Mesendoderm (in vitro differentiated cells): ENCODE measurements around the gene ZSWIM8.

Source experiments
- DNase-seq: peaks from one replicate; pipeline ENCODE4 v3.0.0; 2013
- H2AK5ac ChIP-seq: 2 replicates; pipeline ENCODE4 v1.6.1; 2013; ENCODE audit warnings: low read length, inconsistent platforms
- H2BK120ac ChIP-seq: 2 replicates; pipeline ENCODE4 v1.6.1; 2013; ENCODE audit warnings: low read depth, mild to moderate bottlenecking, low read length, moderate library complexity, mixed read lengths
- H2BK15ac ChIP-seq: replicated peaks from 2 replicates; pipeline ENCODE4 v1.6.1; 2013; ENCODE audit warnings: low read depth, mild to moderate bottlenecking, moderate library complexity
- H2BK5ac ChIP-seq: 2 replicates; pipeline ENCODE4 v1.6.1; 2013; ENCODE audit warnings: low read length, inconsistent platforms
- H3K18ac ChIP-seq: 2 replicates; pipeline ENCODE4 v1.6.1; 2013; ENCODE audit warnings: mild to moderate bottlenecking, low read length, mixed read lengths
- H3K23ac ChIP-seq: one replicate; pipeline ENCODE4 v1.6.1; 2013; ENCODE audit warnings: low read length
- H3K27ac ChIP-seq: 2 replicates; pipeline ENCODE4 v1.5.1; 2013; ENCODE audit warnings: low read depth, mild to moderate bottlenecking, inconsistent platforms, low read length, moderate library complexity
- H3K27me3 ChIP-seq: 2 replicates; pipeline ENCODE4 v1.6.1; 2013; ENCODE audit warnings: low read length, control low read depth, mild to moderate bottlenecking, inconsistent platforms; ENCODE audit not compliant: insufficient read depth, poor library complexity
- H3K36me3 ChIP-seq: 2 replicates; pipeline ENCODE4 v1.6.1; 2013; ENCODE audit warnings: low read length, inconsistent platforms; ENCODE audit not compliant: control insufficient read depth, insufficient read depth
- H3K4ac ChIP-seq: one replicate; pipeline ENCODE4 v1.6.1; 2013; ENCODE audit warnings: low read depth, mild to moderate bottlenecking, low read length, moderate library complexity
- H3K4me1 ChIP-seq: 2 replicates; pipeline ENCODE4 v1.6.1; 2013; ENCODE audit warnings: low read depth, low read length, inconsistent platforms; ENCODE audit not compliant: control insufficient read depth
- H3K4me2 ChIP-seq: 2 replicates; pipeline ENCODE4 v1.6.1; 2013; ENCODE audit warnings: low read length
- H3K4me3 ChIP-seq: 2 replicates; pipeline ENCODE4 v1.5.1; 2013; ENCODE audit warnings: mild to moderate bottlenecking, low read length
- H3K56ac ChIP-seq: one replicate; pipeline ENCODE4 v1.6.1; 2013; ENCODE audit warnings: low read length
- H3K79me1 ChIP-seq: 2 replicates; pipeline ENCODE4 v1.6.1; 2013; ENCODE audit warnings: low read length, inconsistent platforms
- H3K79me2 ChIP-seq: 2 replicates; pipeline ENCODE4 v1.6.1; 2013; ENCODE audit warnings: mild to moderate bottlenecking, low read length; ENCODE audit not compliant: control insufficient read depth, insufficient read depth
- H3K9ac ChIP-seq: 2 replicates; pipeline ENCODE4 v1.6.1; 2013; ENCODE audit warnings: low read length, inconsistent platforms
- H4K5ac ChIP-seq: one replicate; pipeline ENCODE4 v1.6.1; 2013; ENCODE audit warnings: low read length
- H4K8ac ChIP-seq: one replicate; pipeline ENCODE4 v1.6.1; 2013; ENCODE audit warnings: low read depth, mild to moderate bottlenecking, control low read depth, low read length, moderate library complexity
- WGBS: extraction: QIAGEN DNeasy Blood & Tissue Kit; methylation state at CpG from one replicate; pipeline ENCODE4 v1.1.7; 2013; ENCODE audit warnings: low lambda C conversion rate, missing lambda C conversion rate; ENCODE audit not compliant: insufficient coverage; ENCODE audit errors: extremely low coverage; 5-methylcytosine and 5-hydroxymethylcytosine counted together

The ZSWIM8 gene

DNA sequence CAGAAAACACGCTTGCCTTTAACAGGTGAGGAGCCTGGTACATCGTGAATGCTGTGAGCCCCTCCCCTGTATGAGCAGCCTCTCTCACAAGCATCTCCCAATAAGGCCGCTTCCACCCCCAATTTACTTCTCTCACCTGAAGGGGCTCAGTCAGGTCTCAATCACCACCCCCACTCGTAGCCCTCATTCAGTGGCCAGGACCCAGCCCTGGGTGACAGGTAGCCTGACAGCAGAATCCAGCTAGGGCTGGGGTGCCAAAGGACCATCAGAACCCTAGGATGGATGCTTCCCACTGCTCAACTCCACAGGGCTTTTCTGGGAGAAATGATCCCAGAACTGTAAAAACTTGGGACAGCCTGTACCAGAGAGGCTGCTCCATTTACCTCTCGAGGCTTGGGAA is 32.4 kb downstream of the ZSWIM8 start:
- no peak overlapping the region for H3K23ac ChIP-seq
- H3K27me3 ChIP-seq: no peaks in the 10 kb centered on the region
- H3K18ac ChIP-seq: no peak overlapping the region
- no peak overlapping the region for H3K56ac ChIP-seq
- no peak overlapping the region for H3K9ac ChIP-seq
- H3K4me1 ChIP-seq: peaks cover 5% of the 10 kb centered on the region
- H2BK120ac ChIP-seq: no peak overlapping the region
- no peak overlapping the region for H2BK5ac ChIP-seq
- H3K4ac ChIP-seq: no peak overlapping the region
- H3K79me2 ChIP-seq: no peaks in the 10 kb centered on the region
- no peaks in the 10 kb centered on the region for H3K79me1 ChIP-seq
- no peak overlapping the region for H3K4me2 ChIP-seq
- no peaks in the 10 kb centered on the region for H3K36me3 ChIP-seq
- no peak overlapping the region for H4K5ac ChIP-seq
- H3K27ac ChIP-seq: no peak overlapping the region
- WGBS: no CpG with 5 or more reads among the region's 5 CpGs
- no peak for DNase-seq
- no peak overlapping the region for H4K8ac ChIP-seq
- H2AK5ac ChIP-seq: no peak overlapping the region
- H3K4me3 ChIP-seq: no peak overlapping the region
- no peak overlapping the region for H2BK15ac ChIP-seq

DNA sequence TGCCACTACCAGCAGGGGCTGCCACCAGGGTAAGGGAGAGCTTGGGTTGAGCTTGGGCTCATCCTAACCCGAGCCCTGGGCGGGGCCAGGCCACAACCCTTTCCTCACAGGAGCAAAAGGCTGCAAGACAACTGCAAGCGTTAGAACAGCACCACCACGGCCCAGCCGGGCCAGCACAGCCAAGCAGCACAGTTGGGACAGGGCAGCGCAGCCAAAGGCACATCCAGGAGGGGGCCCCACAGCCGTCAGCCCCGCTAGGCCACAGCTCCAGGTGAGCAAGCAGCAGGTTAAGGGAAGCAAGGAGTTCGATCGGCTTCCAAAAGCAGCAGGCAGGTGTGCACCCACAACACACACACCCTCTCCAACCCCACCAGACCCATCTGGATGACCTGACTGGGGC is 33.0 kb downstream of the ZSWIM8 start:
- Histone ChIP-seq H2BK15ac (no peak overlapping the region), H3K79me2 (no peaks in the 10 kb centered on the region)
- no CpG with 5 or more reads among the region's 10 CpGs for WGBS

DNA sequence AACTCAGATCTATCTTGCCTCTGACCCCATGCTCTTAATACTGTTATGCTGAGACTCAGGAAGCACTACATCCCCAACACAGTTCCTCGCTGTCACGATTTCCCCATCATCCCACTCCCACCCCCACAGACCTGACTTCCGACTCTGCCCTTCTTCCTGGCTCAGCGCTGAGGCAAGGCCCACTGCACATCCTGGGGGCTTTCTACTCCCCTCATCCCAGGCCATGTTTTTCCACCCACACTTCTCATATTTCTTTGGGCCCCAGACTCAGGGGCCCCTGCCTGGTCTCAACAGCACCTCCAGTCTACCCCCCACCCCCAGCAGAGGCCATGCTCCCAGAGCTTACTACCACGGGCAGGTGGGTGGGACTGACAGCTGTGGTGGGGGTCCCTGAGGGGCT is 33.7 kb downstream of the ZSWIM8 start:
- Histone ChIP-seq H2BK5ac (no peak overlapping the region), H2BK15ac (no peak overlapping the region), H3K36me3 (no peaks in the 10 kb centered on the region), H3K56ac (peak overlapping the region; percentile 19), H3K79me1 (no peaks in the 10 kb centered on the region), H3K27ac (no peak overlapping the region), H3K4me3 (no peak overlapping the region), H4K8ac (no peak overlapping the region), H3K18ac (no peak overlapping the region), H4K5ac (no peak overlapping the region), H2BK120ac (no peak overlapping the region), H3K9ac (no peak overlapping the region), H3K4me1 (peaks cover 5% of the 10 kb centered on the region), H3K4me2 (no peak overlapping the region), H3K27me3 (no peaks in the 10 kb centered on the region), H2AK5ac (no peak overlapping the region), H3K23ac (no peak overlapping the region), H3K4ac (no peak overlapping the region), H3K79me2 (no peaks in the 10 kb centered on the region)
- no peak for DNase-seq
- WGBS: no CpG with 5 or more reads among the region's 5 CpGs

More for the DNA sequence above, 33.0 kb downstream of the ZSWIM8 start:
- H3K4me2 ChIP-seq: no peak overlapping the region
- H3K27ac ChIP-seq: no peak overlapping the region
- no peak overlapping the region for H2BK120ac ChIP-seq
- no peaks in the 10 kb centered on the region for H3K36me3 ChIP-seq
- no peak overlapping the region for H2BK5ac ChIP-seq
- peak overlapping the region; percentile 0 for H3K56ac ChIP-seq
- no peak overlapping the region for H3K4me3 ChIP-seq
- no peak overlapping the region for H3K18ac ChIP-seq
- H4K8ac ChIP-seq: no peak overlapping the region
- no peak overlapping the region for H3K9ac ChIP-seq
- no peak overlapping the region for H3K4ac ChIP-seq
- no peak overlapping the region for H4K5ac ChIP-seq
- no peak overlapping the region for H2AK5ac ChIP-seq
- peak; percentile 44 for DNase-seq
- H3K4me1 ChIP-seq: peaks cover 5% of the 10 kb centered on the region
- no peaks in the 10 kb centered on the region for H3K79me1 ChIP-seq
- H3K23ac ChIP-seq: no peak overlapping the region
- no peaks in the 10 kb centered on the region for H3K27me3 ChIP-seq

DNA sequence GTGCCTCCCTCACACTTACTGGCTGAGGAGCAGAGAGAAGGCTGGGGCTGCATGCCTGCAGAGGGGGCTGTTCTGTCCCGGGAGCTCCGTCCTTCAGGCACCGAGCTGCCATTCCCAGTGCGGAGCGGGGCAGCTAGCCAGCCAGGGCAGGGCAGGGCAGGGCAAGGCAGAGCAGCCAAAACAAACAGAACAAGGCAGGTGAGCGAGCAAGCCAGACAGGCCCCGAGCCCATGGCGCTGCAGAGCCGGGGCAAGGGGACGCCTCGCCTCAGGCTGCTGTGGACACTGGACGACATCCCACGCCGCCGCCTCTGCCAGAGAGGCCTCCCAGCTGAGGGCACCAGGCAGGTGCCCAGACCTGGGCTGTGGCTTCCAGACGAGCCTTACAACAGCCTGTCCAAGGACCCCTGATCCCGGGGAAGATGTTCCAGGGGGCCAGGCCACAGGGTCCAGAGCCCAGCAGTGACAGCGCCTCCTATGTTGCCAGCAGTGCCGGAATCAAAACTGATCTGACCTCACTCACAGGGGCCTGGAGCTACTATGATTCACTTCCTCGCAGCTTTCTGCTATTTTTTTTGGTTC is 34.2 kb downstream of the ZSWIM8 start:
- no peak overlapping the region for H3K4ac ChIP-seq
- H2AK5ac ChIP-seq: no peak overlapping the region
- peak; percentile 30 for DNase-seq
- no peak overlapping the region for H2BK15ac ChIP-seq
- H4K5ac ChIP-seq: no peak overlapping the region
- no peaks in the 10 kb centered on the region for H3K79me2 ChIP-seq
- H3K27me3 ChIP-seq: no peaks in the 10 kb centered on the region
- H3K4me3 ChIP-seq: no peak overlapping the region
- H3K27ac ChIP-seq: no peak overlapping the region
- WGBS: no CpG with 5 or more reads among the region's 20 CpGs
- no peaks in the 10 kb centered on the region for H3K79me1 ChIP-seq
- no peak overlapping the region for H4K8ac ChIP-seq
- H3K4me2 ChIP-seq: no peak overlapping the region
- H2BK5ac ChIP-seq: no peak overlapping the region
- peaks cover 5% of the 10 kb centered on the region for H3K4me1 ChIP-seq
- H2BK120ac ChIP-seq: no peak overlapping the region
- H3K23ac ChIP-seq: no peak overlapping the region
- peak overlapping the region; percentile 19 for H3K56ac ChIP-seq
- no peak overlapping the region for H3K18ac ChIP-seq
- H3K9ac ChIP-seq: no peak overlapping the region
- H3K36me3 ChIP-seq: no peaks in the 10 kb centered on the region

DNA sequence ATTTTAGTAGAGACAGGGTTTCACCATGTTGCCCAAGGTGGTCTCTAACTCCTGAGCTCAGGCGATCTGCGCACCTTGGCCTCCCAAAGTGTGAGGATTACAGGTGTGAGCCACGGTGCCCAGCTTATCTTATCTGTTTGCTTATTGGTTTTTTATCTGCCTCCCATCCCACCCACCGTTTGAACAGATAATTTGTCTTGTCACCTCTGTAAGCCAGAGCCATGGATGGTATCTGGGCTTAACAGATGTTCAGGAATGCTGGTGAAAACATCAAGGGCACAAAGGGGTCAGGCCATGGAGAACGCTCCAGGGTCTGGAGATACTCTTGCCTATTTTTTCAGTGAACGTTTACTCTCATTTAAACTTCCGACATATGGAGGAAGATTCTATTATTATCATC is 38.0 kb downstream of the ZSWIM8 start:
- H3K9ac ChIP-seq: no peak overlapping the region
- H3K4ac ChIP-seq: no peak overlapping the region
- H4K8ac ChIP-seq: no peak overlapping the region
- no peak overlapping the region for H3K23ac ChIP-seq
- H3K4me2 ChIP-seq: no peak overlapping the region
- no peak overlapping the region for H3K18ac ChIP-seq
- no peak overlapping the region for H2BK15ac ChIP-seq
- H3K79me1 ChIP-seq: no peaks in the 10 kb centered on the region
- no peak overlapping the region for H4K5ac ChIP-seq
- no peak overlapping the region for H3K27ac ChIP-seq
- peaks cover 4% of the 10 kb centered on the region for H3K36me3 ChIP-seq
- H3K4me1 ChIP-seq: peaks cover 3% of the 10 kb centered on the region
- H2BK5ac ChIP-seq: no peak overlapping the region
- no CpG with 5 or more reads among the region's 7 CpGs for WGBS
- no peak overlapping the region for H2BK120ac ChIP-seq
- H3K79me2 ChIP-seq: no peaks in the 10 kb centered on the region
- no peak overlapping the region for H3K56ac ChIP-seq
- no peak overlapping the region for H3K4me3 ChIP-seq
- H2AK5ac ChIP-seq: no peak overlapping the region
- H3K27me3 ChIP-seq: no peaks in the 10 kb centered on the region
- peak; percentile 89 for DNase-seq

DNA sequence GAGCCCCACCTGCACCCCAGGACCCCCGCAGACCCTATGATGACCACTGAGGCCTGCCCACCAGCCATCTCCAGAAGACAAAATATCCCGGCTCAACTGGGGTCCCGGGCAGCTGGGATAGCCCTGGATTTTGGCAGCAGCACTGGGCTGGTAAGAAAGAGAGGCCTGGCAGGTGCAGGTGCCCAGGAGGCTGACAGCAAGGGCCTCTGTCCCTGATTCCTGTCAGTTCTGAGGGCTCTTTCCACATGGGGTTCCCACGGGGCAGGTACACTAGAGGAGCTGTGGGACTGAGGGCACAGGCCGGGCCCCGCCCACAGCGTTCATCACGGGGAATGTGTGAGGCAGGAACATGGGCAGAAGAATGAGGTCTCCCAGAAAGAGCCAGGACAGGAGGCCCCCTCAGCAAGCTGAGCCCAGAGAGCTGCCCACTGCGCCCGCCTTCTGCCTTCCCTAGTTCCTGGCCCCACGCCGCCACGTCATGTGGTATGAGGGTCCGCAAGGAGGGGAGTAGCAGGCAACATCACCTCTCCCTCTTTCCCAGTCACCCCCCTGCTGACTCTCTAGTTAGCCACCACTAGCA is 38.8 kb downstream of the ZSWIM8 start:
- WGBS: no CpG with 5 or more reads among the region's 14 CpGs
- H3K79me2 ChIP-seq: no peaks in the 10 kb centered on the region
- no peak for DNase-seq
- H3K18ac ChIP-seq: no peak overlapping the region
- H3K4me1 ChIP-seq: no peaks in the 10 kb centered on the region
- no peak overlapping the region for H2AK5ac ChIP-seq
- peaks cover 5% of the 10 kb centered on the region for H3K36me3 ChIP-seq
- no peak overlapping the region for H3K4ac ChIP-seq
- H4K5ac ChIP-seq: no peak overlapping the region
- H3K9ac ChIP-seq: no peak overlapping the region
- no peak overlapping the region for H4K8ac ChIP-seq
- no peaks in the 10 kb centered on the region for H3K79me1 ChIP-seq
- H2BK5ac ChIP-seq: no peak overlapping the region
- H3K4me3 ChIP-seq: no peak overlapping the region
- no peak overlapping the region for H3K56ac ChIP-seq
- no peak overlapping the region for H2BK15ac ChIP-seq
- H2BK120ac ChIP-seq: no peak overlapping the region
- H3K27ac ChIP-seq: no peak overlapping the region
- no peak overlapping the region for H3K23ac ChIP-seq
- H3K4me2 ChIP-seq: no peak overlapping the region
- H3K27me3 ChIP-seq: no peaks in the 10 kb centered on the region
